Hindlimb muscle (tissue), 1 donor: ENCODE data around the gene NXF3. TPM values are rescaled to one million over a fixed set of nuclear protein-coding genes. Genes with fewer than 3 reads are reported as not detected.
"Not testable (repeated sequence)": the region's sequence is repeated elsewhere in the genome, so short reads cannot be mapped to it uniquely, and the experiment has no call there.

Experiments used
- DNase-seq: peaks from one replicate; pipeline ENCODE4 v3.0.0-alpha.2; 2013
- polyA plus RNA-seq: library from polyadenylated mRNA; unstranded; fragments of 120-200 nt; gene quantifications from one replicate; pipeline ENCODE4 v1.2.1, GENCODE V29; 2013; ENCODE audit not compliant: insufficient read length

The NXF3 gene
- polyA plus RNA-seq, 1 donor = not detected

- DNase-seq = not testable (repeated sequence)
Observed at GRCh38 chrX:103033371-103033770, 59.6 kb downstream of the NXF3 start.

Other genes starting within 250 kb of the NXF3 start
- gene RAB40AL, start 155.9 kb downstream of the NXF3 start, polyA plus RNA-seq = not detected
- 0.34 TPM for gene BEX1, start 29.0 kb downstream of the NXF3 start, polyA plus RNA-seq
- 30.9 TPM for gene BEX4, start 122.0 kb upstream of the NXF3 start, polyA plus RNA-seq
- gene TCEAL8, start 162.0 kb upstream of the NXF3 start, polyA plus RNA-seq = 79.7 TPM
- gene TCEAL5, start 183.6 kb upstream of the NXF3 start, polyA plus RNA-seq = 3.3 TPM
- gene BEX2, start 217.8 kb upstream of the NXF3 start, polyA plus RNA-seq = 37.6 TPM
- 253 TPM for gene TCEAL7, start 237.1 kb upstream of the NXF3 start, polyA plus RNA-seq